Measurements from ENCODE around the gene KCNJ13. TPM values are rescaled to one million over a fixed set of nuclear protein-coding genes. Genes with fewer than 3 reads are reported as not detected.
"Not testable (repeated sequence)": the region's sequence is repeated elsewhere in the genome, so short reads cannot be mapped to it uniquely, and the experiment has no call there.

KCNJ13 gene
- polyA plus RNA-seq, 1 donor from 2014 or later: not detected

DNA sequence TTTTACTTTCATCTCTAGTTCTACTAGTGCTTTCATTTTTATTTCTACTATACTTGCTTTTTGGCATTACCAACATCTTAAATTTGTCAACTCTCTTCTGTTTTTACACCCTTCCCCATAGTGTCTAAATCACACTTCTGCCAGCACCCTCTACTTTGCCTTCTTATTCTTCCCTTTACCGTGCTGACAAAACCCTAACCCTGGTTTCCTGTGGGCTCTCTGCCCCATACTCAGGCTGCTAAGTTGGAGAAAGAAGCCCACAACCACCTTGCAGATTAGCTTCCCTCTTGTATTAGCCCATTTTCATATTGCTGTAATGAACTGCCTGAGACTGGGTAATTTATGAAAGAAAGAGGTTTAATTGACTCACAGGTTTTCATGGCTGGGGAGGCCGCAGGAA, 54.5 kb downstream of the KCNJ13 start:
- H3K36me3 ChIP-seq (ENCODE audit: insufficient read depth, low read length): no peaks in the 10 kb centered on the region
- no peak overlapping the region for H2AFZ ChIP-seq (ENCODE audit: low read depth, low read length)
- no peaks in the 10 kb centered on the region for H3F3A ChIP-seq (ENCODE audit: insufficient read depth, low read length, poor library complexity, severe bottlenecking)
- no peaks in the 10 kb centered on the region for H3K27me3 ChIP-seq (ENCODE audit: insufficient read depth, low read depth, low read length)
- H3K79me2 ChIP-seq (replicated peaks; ENCODE audit: insufficient read depth, low read length): peaks cover 37% of the 10 kb centered on the region
- H3K9ac ChIP-seq (ENCODE audit: low read length): no peak overlapping the region
- H3K4me2 ChIP-seq (ENCODE audit: low read length): no peak overlapping the region
- H3K27ac ChIP-seq (ENCODE audit: low read length): no peak overlapping the region
- H4K20me1 ChIP-seq (ENCODE audit: insufficient read depth): no peaks in the 10 kb centered on the region
- no peak overlapping the region for H3K4me3 ChIP-seq (ENCODE audit: low read length)
- H3K9me3 ChIP-seq (ENCODE audit: low read length): no peaks in the 10 kb centered on the region
- H3K9me2 ChIP-seq (ENCODE audit: insufficient read depth, low read length): no peaks in the 10 kb centered on the region
- no peak for TF ChIP-seq RAD21 (conservative IDR thresholded peaks at IDR 0.05)
- TF ChIP-seq SMC3 (conservative IDR thresholded peaks at IDR 0.05; ENCODE audit: poor library complexity): no peak
- TF ChIP-seq, protein P1, sequence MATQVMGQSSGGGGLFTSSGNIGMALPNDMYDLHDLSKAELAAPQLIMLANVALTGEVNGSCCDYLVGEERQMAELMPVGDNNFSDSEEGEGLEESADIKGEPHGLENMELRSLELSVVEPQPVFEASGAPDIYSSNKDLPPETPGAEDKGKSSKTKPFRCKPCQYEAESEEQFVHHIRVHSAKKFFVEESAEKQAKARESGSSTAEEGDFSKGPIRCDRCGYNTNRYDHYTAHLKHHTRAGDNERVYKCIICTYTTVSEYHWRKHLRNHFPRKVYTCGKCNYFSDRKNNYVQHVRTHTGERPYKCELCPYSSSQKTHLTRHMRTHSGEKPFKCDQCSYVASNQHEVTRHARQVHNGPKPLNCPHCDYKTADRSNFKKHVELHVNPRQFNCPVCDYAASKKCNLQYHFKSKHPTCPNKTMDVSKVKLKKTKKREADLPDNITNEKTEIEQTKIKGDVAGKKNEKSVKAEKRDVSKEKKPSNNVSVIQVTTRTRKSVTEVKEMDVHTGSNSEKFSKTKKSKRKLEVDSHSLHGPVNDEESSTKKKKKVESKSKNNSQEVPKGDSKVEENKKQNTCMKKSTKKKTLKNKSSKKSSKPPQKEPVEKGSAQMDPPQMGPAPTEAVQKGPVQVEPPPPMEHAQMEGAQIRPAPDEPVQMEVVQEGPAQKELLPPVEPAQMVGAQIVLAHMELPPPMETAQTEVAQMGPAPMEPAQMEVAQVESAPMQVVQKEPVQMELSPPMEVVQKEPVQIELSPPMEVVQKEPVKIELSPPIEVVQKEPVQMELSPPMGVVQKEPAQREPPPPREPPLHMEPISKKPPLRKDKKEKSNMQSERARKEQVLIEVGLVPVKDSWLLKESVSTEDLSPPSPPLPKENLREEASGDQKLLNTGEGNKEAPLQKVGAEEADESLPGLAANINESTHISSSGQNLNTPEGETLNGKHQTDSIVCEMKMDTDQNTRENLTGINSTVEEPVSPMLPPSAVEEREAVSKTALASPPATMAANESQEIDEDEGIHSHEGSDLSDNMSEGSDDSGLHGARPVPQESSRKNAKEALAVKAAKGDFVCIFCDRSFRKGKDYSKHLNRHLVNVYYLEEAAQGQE (IDR thresholded peaks at IDR 0.05; ENCODE audit: borderline replicate concordance): no peak
- no peak for TF ChIP-seq TAF1 (IDR thresholded peaks at IDR 0.05; ENCODE audit: low read depth)
- no peak for TF ChIP-seq POLR2AphosphoS5 (IDR thresholded peaks at IDR 0.05)
- TF ChIP-seq EZH2 (IDR thresholded peaks at IDR 0.05; ENCODE audit: borderline replicate concordance, insufficient read depth, low read length, poor library complexity, severe bottlenecking): no peak
- no peak for TF ChIP-seq MXI1 (conservative IDR thresholded peaks at IDR 0.05; ENCODE audit: poor library complexity, severe bottlenecking)
- no peak for TF ChIP-seq EP300 (conservative IDR thresholded peaks at IDR 0.05; ENCODE audit: poor library complexity, severe bottlenecking)
- TF ChIP-seq, protein P2, sequence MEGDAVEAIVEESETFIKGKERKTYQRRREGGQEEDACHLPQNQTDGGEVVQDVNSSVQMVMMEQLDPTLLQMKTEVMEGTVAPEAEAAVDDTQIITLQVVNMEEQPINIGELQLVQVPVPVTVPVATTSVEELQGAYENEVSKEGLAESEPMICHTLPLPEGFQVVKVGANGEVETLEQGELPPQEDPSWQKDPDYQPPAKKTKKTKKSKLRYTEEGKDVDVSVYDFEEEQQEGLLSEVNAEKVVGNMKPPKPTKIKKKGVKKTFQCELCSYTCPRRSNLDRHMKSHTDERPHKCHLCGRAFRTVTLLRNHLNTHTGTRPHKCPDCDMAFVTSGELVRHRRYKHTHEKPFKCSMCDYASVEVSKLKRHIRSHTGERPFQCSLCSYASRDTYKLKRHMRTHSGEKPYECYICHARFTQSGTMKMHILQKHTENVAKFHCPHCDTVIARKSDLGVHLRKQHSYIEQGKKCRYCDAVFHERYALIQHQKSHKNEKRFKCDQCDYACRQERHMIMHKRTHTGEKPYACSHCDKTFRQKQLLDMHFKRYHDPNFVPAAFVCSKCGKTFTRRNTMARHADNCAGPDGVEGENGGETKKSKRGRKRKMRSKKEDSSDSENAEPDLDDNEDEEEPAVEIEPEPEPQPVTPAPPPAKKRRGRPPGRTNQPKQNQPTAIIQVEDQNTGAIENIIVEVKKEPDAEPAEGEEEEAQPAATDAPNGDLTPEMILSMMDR (IDR thresholded peaks at IDR 0.05; ENCODE audit: poor library complexity, severe bottlenecking): no peak

DNA sequence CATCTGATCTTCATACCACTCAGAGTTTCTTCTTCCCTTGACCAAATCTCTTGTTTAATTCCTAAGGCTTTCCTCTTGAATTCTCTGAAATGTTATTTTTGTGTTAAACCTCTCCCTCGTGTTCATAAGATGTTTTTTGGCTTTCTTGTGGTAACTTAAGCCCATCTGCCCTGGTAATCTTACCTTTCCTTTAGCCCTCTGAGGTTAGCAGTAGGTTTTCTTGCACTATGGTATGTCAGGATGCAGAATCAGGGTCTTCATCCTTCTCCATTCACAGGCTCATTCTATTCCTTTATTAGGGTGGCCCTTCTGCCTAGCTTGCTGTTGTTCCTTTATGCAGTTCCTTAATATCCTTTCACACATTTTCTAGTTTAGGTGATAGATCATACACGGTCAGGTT, 55.1 kb downstream of the KCNJ13 start:
- no peaks in the 10 kb centered on the region for H3K9me2 ChIP-seq (ENCODE audit: insufficient read depth, low read length)
- H3K4me2 ChIP-seq (ENCODE audit: low read length): no peak overlapping the region
- no peaks in the 10 kb centered on the region for H4K20me1 ChIP-seq (ENCODE audit: insufficient read depth)
- no peak overlapping the region for H3K9ac ChIP-seq (ENCODE audit: low read length)
- H3K27ac ChIP-seq (ENCODE audit: low read length): no peak overlapping the region
- TF ChIP-seq POLR2AphosphoS5 (IDR thresholded peaks at IDR 0.05) (no peak), SMC3 (conservative IDR thresholded peaks at IDR 0.05; ENCODE audit: poor library complexity) (no peak), TAF1 (IDR thresholded peaks at IDR 0.05; ENCODE audit: low read depth) (no peak)
- TF ChIP-seq, protein P1 (IDR thresholded peaks at IDR 0.05; ENCODE audit: borderline replicate concordance): no peak
- TF ChIP-seq, protein P2 (IDR thresholded peaks at IDR 0.05; ENCODE audit: poor library complexity, severe bottlenecking): no peak
- peaks cover 37% of the 10 kb centered on the region for H3K79me2 ChIP-seq (replicated peaks; ENCODE audit: insufficient read depth, low read length)
- H3F3A ChIP-seq (ENCODE audit: insufficient read depth, low read length, poor library complexity, severe bottlenecking): no peaks in the 10 kb centered on the region
- no peaks in the 10 kb centered on the region for H3K27me3 ChIP-seq (ENCODE audit: insufficient read depth, low read depth, low read length)
- no peaks in the 10 kb centered on the region for H3K36me3 ChIP-seq (ENCODE audit: insufficient read depth, low read length)
- no peak overlapping the region for H3K4me3 ChIP-seq (ENCODE audit: low read length)
- H3K9me3 ChIP-seq (ENCODE audit: low read length): no peaks in the 10 kb centered on the region
- H2AFZ ChIP-seq (ENCODE audit: low read depth, low read length): no peak overlapping the region

DNA sequence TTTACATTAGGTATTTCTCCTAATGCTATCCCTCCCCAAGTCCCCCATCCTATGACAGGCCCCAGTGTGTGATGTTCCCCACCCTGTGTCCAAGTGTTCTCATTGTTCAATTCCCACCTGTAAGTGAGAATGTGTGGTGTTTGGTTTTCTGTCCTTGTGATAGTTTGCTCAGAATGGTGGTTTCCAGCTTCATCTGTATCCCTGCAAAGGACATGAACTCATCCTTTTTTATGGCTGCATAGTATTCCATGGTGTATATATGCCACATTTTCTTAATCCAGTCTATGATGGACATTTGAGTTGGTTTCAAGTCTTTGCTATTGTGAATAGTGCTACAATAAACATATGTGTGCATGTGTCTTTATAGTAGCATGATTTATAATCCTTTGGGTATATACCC, 56.3 kb downstream of the KCNJ13 start:
- H3K9ac ChIP-seq (ENCODE audit: low read length); H3K9me3 ChIP-seq (ENCODE audit: low read length); H2AFZ ChIP-seq (ENCODE audit: low read depth, low read length); H4K20me1 ChIP-seq (ENCODE audit: insufficient read depth); H3K27ac ChIP-seq (ENCODE audit: low read length); H3K36me3 ChIP-seq (ENCODE audit: insufficient read depth, low read length); H3K27me3 ChIP-seq (ENCODE audit: insufficient read depth, low read depth, low read length); H3F3A ChIP-seq (ENCODE audit: insufficient read depth, low read length, poor library complexity, severe bottlenecking); H3K4me2 ChIP-seq (ENCODE audit: low read length); H3K9me2 ChIP-seq (ENCODE audit: insufficient read depth, low read length); H3K4me3 ChIP-seq (ENCODE audit: low read length): not testable (repeated sequence)
- peaks cover 48% of the 10 kb centered on the region for H3K79me2 ChIP-seq (replicated peaks; ENCODE audit: insufficient read depth, low read length)

Data from neural cell (in vitro differentiated cells).